Activated T-cell treated with anti-CD3 and anti-CD28 coated beads for 48 hours (primary cell): ENCODE data around the gene CCDC51.
A peak's percentile ranks its signal among the peaks of the same experiment; 100 is the strongest.
"Not testable (repeated sequence)": the region's sequence is repeated elsewhere in the genome, so short reads cannot be mapped to it uniquely, and the experiment has no call there.

Experiments used
- DNase-seq: peaks from one replicate; pipeline ENCODE4 v3.0.0-alpha.2; 2020; ENCODE audit warnings: low read depth

CCDC51 gene

DNA sequence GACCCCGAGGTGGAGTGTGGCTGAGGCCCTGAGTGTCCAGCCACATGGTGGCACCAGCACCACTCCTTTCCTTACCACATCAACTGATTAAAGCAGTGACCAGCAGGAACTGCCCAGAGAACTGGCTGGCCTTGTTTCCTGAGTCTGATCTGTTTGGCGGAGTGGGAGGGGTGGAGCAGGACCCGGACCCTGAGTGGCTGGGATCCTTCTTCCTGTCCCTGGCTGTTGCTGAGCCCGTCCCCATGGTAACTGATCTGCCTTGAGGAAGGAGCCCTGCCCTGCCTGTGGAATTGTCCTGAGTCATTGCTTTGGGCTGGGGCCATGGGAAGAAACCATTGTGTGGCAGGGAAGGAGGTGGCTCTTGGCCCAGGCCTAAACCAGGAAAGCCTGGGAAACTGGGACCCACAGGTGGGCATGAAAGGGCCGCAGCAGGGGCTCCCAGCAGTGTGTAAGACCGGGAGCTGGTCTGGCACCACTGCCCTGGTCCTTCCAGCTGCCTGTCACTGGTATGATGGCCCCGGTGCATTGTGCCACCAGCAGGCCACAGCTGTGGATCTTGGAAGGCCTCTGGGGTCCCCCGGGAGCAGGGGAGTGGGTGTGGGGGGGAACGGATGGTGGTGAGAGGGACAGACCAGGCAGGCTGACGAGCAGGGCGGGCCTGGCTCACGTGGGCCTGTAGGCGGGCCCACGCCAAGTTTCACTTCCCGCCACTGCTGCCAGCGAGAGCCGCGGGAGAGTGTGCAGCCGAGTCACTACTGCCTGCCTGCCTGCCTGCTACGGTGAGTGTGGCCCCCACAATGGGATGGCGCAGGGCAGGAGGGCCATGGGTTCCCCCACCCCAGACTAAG, 25.8 kb upstream of the CCDC51 start:
- DNase-seq = peak; percentile 78

DNA sequence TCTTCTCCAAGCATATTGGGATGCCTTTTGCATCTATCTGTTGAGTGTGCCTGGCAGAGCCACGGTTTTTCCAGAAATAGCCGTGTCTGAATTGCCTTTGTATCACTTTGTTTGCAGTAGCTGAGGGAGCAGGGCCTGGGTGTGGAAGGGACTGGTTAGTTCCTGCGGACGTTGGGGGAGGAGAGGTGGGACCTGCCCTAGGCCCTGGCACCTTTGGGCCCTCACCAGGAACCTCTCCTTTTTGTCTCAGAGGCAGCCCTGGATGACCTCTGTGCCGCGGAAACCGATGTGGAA, 25.3 kb upstream of the CCDC51 start:
- no peak for DNase-seq

DNA sequence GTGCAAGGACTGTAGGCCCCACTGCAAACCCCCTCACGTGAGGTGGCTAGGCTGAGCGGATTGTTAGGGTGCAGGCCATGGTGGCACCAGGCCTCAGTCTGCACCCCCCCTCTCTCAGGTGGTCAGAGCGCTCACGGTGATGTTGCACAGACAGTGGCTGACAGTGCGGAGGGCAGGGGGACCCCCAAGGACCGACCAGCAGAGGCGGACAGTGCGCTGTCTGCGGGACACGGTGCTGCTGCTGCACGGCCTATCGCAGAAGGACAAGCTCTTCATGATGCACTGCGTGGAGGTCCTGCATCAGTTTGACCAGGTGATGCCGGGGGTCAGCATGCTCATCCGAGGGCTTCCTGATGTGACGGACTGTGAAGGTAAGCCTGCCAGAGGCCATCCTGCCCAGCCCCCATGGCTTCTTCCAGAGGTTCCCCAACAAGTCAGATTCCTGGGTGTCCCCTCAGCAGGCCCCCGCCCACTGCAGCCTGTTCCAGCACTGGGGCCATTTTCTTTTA, 24.8 kb upstream of the CCDC51 start:
- DNase-seq = no peak

DNA sequence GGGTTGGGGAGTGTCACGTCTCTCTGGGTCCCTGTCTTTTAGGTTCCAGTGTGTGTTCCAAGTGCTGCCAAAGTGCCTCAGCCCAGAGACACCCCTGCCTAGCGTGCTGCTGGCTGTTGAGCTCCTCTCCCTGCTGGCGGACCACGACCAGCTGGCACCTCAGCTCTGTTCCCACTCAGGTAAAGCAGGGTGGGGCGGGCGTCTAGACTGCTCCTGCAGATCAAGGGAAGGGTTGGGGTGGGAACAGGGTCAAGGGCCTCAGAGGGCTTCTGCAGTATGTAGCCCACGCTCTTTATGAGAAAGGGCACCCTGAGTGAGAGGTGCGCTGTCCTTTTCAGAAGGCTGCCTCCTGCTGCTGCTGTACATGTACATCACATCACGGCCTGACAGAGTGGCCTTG, 23.8 kb upstream of the CCDC51 start:
- DNase-seq = no peak

DNA sequence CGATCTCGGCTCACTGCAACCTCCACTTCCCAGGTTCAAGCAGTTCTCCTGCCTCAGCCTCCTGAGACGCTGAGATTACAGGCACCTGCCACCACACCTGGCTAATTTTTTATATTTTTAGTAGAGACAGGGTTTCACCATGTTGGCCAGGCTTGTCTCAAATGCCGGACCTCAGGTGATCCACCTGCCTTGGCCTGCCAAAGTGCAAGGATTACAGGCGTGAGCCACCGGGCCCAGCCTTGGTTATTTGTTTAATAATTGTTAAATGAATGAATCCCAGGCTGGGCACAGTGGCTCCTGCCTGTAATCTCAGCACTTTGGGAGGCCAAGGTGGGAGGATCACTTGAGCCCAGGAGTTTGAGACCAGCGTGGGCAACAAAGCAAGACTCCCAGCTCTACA, 21.8 kb upstream of the CCDC51 start:
- DNase-seq = not testable (repeated sequence)

- no peak for DNase-seq
Measured at GRCh38 chr3:48460517-48460902, 20.6 kb upstream of the CCDC51 start.

DNA sequence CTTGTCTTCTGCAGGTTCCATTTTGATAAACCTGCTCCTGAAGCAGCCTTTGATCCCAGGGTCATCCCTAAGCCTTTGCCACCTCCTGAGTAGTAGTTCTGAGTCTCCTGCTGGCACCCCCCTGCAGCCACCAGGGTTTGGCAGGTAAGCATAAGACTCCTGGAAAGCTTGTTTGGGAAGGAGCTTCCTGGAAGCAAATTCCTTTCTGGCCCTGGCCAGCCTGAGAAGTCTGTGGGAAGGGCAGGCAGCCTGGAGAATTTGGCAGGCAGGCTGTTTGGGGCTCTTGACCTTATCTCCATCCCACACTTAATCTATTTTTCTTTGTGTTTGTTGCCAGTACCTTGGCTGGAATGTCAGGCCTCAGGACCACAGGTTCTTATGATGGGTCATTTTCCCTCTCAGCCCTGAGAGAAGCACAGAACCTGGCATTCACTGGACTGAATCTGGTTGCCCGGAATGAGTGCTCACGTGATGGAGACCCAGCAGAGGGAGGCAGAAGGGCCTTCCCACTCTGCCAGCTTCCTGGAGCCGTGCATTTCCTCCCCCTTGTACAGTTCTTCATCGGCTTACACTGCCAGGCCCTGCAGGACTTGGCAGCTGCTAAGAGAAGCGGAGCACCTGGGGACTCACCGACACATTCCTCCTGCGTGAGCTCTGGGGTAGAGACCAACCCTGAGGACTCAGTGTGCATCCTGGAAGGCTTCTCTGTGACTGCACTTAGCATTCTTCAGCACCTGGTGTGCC, 20.0 kb upstream of the CCDC51 start:
- no peak for DNase-seq

DNA sequence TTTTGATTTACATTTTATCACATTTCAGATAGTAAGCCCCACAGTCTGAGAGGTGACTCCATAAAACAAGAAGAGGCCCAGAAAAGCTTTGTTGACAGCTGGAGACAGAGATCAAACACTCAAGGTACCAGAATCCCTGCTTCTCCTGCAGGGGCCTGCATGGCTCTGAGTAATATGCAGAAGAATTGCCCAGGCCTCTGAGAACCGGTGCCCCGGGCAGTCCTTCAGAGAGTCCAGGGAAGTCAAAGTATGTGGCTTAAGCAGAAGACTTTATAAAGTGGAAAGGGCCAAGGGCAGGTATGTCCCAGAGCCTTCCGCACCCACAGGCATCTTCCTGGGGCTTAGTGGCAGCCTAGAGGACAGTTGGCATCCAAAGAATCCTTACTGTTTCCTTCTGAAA, 19.4 kb upstream of the CCDC51 start:
- DNase-seq = no peak

GRCh38 chr3:48456456-48456855, 16.5 kb upstream of the CCDC51 start:
- no peak for DNase-seq

GRCh38 chr3:48451270-48451669, 11.4 kb upstream of the CCDC51 start:
- DNase-seq = no peak

DNA sequence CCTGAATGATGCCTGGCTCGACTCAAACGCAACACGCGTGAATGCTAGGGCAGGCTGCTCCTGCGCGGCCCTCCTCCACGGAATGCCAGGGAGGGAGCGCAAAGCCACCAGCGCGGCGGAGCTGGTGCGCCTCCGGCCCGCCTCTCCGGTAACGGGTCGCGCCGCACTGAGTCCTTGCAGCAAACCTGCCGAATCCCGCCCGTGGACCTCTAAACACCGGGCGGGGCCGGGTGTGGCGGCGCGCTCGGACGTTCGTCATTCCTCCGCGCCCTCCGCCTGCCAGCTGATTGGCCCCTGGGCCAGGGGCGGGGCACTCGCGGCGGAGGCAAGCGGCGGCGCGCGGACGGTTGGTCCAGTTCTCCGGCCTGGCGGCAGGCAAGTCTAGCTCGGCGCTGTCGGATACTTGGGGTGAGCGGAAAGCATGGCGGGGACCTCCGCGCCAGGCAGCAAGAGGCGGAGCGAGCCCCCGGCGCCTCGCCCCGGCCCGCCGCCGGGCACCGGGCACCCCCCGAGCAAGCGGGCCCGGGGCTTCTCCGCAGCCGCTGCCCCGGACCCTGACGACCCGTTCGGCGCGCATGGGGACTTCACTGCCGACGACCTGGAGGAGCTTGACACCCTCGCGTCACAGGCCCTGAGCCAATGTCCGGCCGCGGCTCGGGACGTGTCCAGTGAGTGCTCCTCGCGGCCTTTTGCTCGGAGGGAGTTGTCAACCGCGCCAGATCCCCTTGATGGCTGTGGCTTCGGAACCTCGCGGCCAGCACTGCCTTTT, 6.7 kb upstream of the CCDC51 start, which contains the start of gene ATRIP:
ATRIP (plus strand) TSS at position 313 of the 769 bp plus-strand sequence; CDS start at position 422, 109 bp downstream.
- DNase-seq = peak; percentile 90

DNA sequence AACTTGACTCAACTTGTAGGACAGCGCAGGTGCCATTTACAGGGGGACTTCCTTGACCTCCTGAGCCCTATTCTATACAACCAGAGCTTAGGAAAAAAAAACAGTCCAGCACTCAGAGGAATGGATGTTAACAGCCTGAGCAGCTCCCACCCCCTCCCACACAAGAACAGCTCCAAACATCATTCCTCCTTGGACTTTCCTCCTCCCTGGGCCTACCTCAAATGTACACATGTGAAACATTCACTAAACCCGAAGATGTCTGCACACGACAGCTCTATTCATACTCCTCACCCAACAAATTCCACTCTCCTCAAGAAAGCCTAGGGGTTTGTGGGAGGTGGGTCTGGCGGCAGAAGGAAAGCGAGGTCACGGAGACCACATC, 6.1 kb upstream of the CCDC51 start:
- no peak for DNase-seq

DNA sequence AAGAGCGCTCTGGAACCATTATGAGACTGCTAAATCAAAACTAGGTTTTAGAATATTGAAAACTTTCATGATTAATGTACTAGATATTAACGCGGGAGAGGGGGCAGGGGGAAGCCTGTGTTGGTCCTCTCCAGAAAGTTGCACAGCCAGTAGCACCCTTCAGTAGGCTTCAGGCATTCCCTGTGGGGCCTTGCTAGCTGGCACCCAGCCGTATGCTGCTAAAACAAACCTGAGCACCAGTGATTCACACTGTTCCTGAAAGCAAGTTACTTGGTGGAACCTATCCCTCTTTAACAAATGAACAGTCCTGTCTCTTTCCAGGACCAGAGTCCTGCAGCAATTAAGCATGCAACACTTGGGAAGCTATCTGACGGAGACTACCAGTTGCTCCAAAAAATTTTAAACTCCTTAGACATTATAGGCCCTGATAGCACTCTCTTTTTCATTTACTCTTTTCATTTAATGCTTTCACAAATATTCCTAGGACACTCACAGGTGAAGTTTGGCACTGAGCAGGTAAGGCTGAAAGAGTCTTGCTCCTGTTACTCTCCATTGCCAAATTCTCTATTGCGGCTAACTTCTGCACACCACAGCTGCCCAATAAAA, 5.5 kb upstream of the CCDC51 start:
- no peak for DNase-seq

DNA sequence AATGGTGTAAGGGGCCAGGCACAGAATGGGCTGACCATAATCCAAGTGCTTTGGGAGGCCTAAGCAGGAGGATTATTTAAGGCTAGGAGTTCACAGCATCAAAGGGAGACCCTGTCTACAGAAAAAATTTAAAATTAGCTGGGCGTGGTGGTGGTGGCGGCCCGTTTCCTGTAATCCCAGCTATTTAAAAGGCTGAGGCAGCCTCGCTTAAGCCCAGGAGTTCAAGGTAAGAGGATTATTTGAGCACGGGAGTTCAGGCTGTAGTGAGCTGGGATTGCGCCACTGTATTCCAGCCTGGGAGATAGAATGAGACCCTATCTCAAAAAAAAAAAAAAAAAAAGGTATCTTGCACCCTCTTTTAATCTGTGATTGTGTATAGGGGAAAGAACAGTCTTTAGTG, 2.0 kb upstream of the CCDC51 start:
- no peak for DNase-seq

GRCh38 chr3:48440590-48440958, 655 bp upstream of the CCDC51 start:
- DNase-seq = no peak

DNA sequence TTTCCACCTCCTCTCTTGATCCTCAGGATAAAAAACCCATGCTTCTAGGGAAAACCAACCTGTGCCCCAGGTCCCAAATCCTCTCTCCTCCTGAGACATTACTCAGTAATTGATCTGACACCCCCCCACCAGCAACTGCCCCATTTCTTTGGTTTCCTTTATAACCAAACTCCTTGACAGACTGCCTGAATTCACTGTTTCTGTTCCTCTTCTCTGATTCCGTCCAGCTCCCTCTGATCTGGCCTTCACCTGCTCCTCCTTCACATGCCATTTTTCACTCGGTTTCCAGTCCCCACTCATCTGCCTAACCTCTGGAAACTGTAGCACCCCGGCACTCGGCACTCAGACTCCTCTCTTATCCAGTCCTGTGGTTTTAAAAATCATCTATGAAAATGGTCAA, 2.1 kb downstream of the CCDC51 start:
- no peak for DNase-seq

DNA sequence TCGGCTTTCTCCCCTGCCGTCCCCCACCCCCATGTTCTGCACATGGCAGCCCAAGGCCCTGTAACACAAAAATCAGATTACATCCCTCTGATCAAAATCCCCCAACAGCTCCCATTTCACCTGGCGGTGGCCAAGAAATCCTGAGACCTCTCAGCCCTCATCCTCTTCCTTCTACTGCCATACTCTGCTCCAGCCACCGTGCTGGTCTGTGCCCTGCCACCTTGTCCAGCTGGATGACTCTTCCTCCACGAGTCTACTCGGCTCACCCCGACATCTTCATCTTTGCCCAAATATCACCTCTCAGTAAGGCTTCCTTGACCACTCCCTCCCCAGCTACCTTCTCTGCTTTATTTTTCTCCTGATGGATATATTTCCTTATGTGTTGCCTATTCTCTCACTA, 3.1 kb downstream of the CCDC51 start:
- DNase-seq = no peak

GRCh38 chr3:48436477-48436787, 3.5 kb downstream of the CCDC51 start:
- no peak for DNase-seq

- DNase-seq = peak; percentile 75
Measured at GRCh38 chr3:48435774-48436476, 4.0 kb downstream of the CCDC51 start.

GRCh38 chr3:48435223-48435595, 4.7 kb downstream of the CCDC51 start:
- DNase-seq = no peak

DNA sequence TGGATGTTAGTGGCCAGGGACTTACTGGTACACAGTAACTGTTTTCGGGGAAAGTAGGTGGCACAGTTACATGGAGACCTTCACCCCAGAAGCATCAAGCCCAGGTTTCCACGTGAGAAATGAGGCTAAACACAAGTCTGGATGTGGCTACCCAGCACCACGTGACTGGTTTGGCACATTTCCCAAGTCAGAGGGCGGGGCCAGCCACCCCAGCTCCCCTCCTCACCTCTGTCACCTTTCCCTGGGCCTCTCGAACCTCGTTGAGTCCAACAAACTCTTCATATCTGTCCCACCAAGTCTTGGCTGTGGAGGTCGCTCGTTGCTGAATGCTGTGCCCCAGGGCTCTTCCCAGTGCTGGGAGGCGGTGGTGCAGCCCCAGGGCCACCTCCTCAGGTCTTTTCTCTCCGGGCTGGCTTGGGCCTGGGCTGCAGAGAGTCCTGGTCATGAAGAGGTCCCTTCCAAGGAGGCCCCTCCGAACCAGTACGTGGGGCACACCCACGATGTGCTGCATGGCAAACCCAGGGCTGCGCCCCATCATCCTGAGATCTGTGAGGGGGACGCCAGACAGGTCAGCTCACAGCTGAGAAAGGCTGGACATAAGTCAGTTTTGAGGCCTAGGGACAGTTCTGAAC, 5.2 kb downstream of the CCDC51 start:
- no peak for DNase-seq
